HG02571 (cell line): ENCODE results near the gene SETBP1.

Experiments used
- ATAC-seq: cut with Tn5 transposase; IDR thresholded peaks from one replicate; pipeline ENCODE4 v1.9.1; 2021; ENCODE audit warnings: mild to moderate bottlenecking, moderate library complexity; ENCODE audit not compliant: unreplicated experiment

SETBP1 gene

GRCh38 chr18:44811572-44812125 is 131.0 kb downstream of the SETBP1 start:
- peak; percentile 84 for ATAC-seq

- ATAC-seq, result no peak
Measured at GRCh38 chr18:44812426-44812825, 131.7 kb downstream of the SETBP1 start.

GRCh38 chr18:44813586-44813985 is 132.9 kb downstream of the SETBP1 start:
- ATAC-seq, result no peak

- no peak for ATAC-seq
Measured at GRCh38 chr18:44815108-44815507, 134.4 kb downstream of the SETBP1 start.

GRCh38 chr18:44816050-44816449 is 135.4 kb downstream of the SETBP1 start:
- no peak for ATAC-seq

GRCh38 chr18:44816477-44816876 is 135.8 kb downstream of the SETBP1 start:
- ATAC-seq, result no peak

- ATAC-seq, result no peak
Measured at GRCh38 chr18:44817831-44818473, 137.3 kb downstream of the SETBP1 start.

DNA sequence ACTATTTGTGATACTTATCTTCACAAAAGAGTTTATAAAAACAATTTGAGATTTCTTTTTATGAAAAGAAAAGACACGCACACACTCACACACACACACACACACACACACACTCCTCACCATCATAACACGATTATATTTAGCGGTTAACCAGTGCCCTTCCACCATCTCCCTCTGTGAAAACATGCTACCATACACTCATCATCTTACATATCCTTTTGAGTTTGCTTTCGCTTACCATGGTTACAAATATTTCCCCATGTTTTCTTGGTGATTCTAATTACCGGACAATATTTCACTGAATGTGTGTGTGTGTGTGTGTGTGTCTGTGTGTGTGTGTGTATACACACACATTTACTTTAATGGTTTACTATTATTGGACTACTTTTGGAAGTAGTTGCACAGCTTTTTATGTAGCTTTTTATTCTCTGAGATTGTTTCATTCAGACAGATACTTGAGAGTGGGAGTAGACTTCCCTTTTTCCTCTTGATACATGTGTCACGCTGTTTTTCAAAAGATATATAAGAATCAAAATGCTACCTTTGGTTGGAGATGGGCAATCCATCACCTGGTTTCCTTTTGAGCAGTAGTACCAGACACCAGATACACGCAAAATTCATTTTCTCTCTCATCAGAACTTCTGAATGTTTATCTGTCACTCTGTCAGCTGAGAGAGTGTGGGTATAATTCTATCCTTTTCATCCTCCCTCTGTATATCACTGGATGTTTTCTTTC is 138.1 kb downstream of the SETBP1 start:
- ATAC-seq, result no peak

GRCh38 chr18:44819944-44820510 is 139.3 kb downstream of the SETBP1 start:
- no peak for ATAC-seq

DNA sequence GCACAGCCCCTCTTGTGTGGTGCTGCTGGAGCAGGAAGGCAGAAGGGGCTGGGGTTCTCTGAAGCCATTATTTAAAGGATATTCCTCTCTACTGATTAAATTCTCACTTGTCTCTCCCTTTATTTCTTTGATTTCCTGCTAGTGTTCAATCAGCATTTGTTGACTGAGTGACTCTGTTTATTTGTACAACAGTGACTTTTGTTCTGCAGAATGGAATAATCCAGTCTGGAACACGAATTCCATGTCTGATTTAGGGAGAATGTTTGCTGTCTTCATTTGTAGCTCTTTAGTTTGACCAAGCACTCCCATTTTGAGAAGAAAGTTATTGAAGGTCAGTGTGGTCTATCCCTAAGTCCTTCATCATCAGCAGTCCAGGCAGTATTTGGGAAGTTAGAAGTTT is 141.2 kb downstream of the SETBP1 start:
- ATAC-seq, result no peak

DNA sequence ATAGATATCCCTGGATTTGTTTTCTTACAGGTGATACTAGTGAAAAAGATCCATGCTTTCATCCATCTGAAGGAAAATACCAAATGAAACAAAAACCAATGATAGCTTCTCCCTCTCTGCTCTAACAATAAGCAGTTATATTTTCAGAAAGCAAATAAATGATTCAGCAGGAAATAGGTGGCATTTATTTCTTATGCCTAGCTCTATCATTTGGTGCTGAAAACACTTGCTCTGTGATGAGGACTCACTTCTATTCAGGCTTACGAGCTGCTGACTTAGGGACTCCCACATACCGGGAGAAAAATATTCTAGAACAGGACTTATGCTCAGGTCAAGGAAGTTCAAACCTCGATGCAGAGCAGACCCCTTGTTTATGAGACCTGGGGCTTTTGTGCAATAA is 142.6 kb downstream of the SETBP1 start:
- no peak for ATAC-seq

- ATAC-seq, result no peak
Measured at GRCh38 chr18:44823782-44824181, 143.1 kb downstream of the SETBP1 start.

DNA sequence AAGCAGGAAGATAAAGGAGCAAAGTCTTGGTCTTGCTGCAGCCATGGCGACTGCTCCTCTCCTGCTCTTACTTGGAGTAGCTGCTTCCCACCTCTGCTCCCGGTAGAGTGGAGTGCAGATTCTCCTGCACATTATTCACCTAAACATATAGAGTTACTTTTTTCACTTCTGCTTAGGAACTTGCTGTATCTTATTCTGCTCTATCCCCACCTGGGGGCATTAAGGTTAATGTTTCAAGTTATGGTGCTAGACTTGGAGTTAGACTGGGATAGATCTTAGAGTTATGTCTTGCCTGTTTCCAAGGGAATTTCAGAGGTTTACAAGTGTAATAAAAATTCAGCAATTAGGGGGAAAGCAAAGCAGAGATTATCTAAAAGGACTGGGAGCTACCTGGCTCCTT is 144.2 kb downstream of the SETBP1 start:
- no peak for ATAC-seq

- no peak for ATAC-seq
Measured at GRCh38 chr18:44826418-44827259, 146.0 kb downstream of the SETBP1 start.

DNA sequence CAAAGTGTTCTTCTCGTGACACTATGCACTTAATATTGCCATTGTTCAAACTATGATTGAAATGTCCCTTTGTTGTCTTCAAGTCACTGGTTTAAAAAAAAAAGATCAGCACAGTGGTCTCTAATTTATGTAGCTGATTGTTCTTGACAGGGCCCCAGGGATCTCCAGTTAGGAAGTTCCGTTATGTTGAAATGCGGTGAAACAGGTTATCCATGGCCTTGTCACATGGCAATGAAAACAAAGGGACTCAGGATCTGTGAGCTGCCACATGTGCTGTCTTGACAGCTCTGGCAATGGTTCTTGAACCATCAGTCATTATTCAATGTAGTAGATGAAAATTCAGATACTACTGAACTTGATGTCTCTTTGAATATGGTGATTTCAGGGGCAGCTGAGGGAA is 147.4 kb downstream of the SETBP1 start:
- ATAC-seq, result no peak

DNA sequence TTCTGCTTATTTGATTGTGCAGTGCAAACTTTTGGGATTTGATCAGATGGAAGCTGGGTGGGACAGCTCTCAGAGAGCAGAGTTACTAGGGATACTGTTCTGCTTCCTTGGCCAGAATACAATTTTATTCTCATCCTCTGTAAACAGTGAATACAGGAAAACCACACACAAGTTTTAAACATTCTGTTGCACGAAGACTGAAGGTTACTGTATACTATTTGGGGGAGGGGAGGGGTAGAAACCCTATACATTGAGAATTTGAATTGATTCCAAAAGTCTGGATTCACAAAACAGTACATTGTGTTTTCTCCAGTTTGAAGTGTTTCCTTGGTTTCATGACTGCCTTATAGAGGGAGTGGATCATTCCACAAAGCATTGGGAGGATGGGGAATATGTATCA is 149.9 kb downstream of the SETBP1 start:
- no peak for ATAC-seq

- ATAC-seq, result no peak
Measured at GRCh38 chr18:44833786-44834185, 153.1 kb downstream of the SETBP1 start.

DNA sequence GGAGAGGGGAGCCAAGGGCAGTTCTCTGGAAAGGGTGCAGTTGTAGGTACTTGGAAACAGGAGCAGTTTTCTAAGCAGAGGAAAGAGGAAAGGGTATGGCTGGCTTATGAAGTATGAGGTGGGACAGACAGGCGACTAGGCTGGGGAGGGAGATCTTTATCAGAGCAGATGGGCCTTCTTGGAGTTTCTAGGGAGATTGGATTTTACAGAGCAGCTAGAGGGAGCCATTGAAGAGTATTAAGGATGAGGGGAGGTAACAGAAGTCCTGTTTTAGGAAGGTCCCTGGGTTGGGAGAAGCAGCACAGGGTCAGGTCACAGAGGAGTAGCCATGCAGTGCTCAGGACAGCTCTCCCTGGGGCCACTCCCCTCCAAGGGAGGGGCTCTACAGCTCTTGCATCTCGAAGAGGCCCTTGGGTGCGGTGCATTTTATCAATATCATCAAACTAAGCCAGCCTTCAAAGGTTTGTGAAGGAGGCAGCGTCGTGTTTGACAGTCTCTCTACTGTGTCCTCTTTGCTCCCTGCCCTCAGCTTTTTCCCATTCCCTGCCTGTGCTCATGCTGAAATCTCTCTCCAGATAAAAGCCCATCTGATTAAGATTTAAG is 154.3 kb downstream of the SETBP1 start:
- ATAC-seq, result no peak

- ATAC-seq, result no peak
Measured at GRCh38 chr18:44835703-44836102, 155.0 kb downstream of the SETBP1 start.

DNA sequence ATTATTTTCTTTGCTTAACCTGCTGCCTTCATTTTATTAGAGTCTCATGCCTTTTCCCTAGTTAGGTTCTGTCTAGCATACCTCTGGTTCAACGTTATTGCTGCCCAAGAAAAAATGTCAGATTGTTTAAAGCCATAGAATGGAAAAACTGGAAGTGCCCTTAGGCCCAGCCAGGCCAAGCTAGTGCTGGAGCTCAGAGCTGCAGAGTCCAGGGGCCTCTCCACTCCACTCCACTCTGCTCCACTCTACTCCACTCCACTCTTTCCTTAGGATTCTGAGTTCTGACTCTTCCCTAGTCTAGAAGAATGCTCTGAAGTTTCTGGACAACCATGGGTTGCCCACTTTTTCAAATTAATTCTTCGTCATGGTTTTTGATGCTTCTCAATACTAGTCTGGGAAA is 155.6 kb downstream of the SETBP1 start:
- ATAC-seq, result no peak
